H9 (cell line): ENCODE data around the gene MESD. TPM values are rescaled to one million over a fixed set of nuclear protein-coding genes. Genes with fewer than 3 reads are reported as not detected.

Experiments used
- DNase-seq: peaks from one replicate; pipeline ENCODE4 v3.0.0-alpha.2; 2017
- H2AFZ ChIP-seq: one replicate; pipeline ENCODE4 v1.6.1; 2013; ENCODE audit warnings: mild to moderate bottlenecking, low read length, control low read depth, moderate library complexity
- H2AK5ac ChIP-seq: 2 replicates; pipeline ENCODE4 v1.6.1; 2013; ENCODE audit warnings: low read length, control low read depth, mixed read lengths; ENCODE audit not compliant: insufficient read length
- H2BK120ac ChIP-seq: one replicate; pipeline ENCODE4 v1.6.1; 2013; ENCODE audit warnings: low read depth, mild to moderate bottlenecking, low read length, control low read depth, inconsistent platforms; ENCODE audit not compliant: poor library complexity, severe bottlenecking
- H2BK12ac ChIP-seq: 2 replicates; pipeline ENCODE4 v1.6.1; 2013; ENCODE audit warnings: low read length, control low read depth, mixed read lengths, low read depth; ENCODE audit not compliant: insufficient read length
- H2BK15ac ChIP-seq: 2 replicates; pipeline ENCODE4 v1.6.1; 2013; ENCODE audit warnings: low read depth, low read length, control low read depth
- H2BK20ac ChIP-seq: one replicate; pipeline ENCODE4 v1.6.1; 2013; ENCODE audit warnings: low read depth, mild to moderate bottlenecking, low read length, control low read depth, inconsistent platforms; ENCODE audit not compliant: poor library complexity, severe bottlenecking
- H2BK5ac ChIP-seq: 2 replicates; pipeline ENCODE4 v1.6.1; 2013; ENCODE audit warnings: low read length, control low read depth, mixed read lengths; ENCODE audit not compliant: insufficient read length
- H3K14ac ChIP-seq: 2 replicates; pipeline ENCODE4 v1.6.1; 2013; ENCODE audit warnings: low read length, control low read depth; ENCODE audit not compliant: insufficient read depth
- H3K18ac ChIP-seq: 2 replicates; pipeline ENCODE4 v1.6.1; 2013; ENCODE audit warnings: low read depth, mild to moderate bottlenecking, mixed read lengths, low read length, control low read depth; ENCODE audit not compliant: insufficient read length
- H3K23ac ChIP-seq: 2 replicates; pipeline ENCODE4 v1.6.1; 2013; ENCODE audit warnings: low read length, control low read depth, mixed read lengths, low read depth; ENCODE audit not compliant: insufficient read length
- H3K23me2 ChIP-seq: 2 replicates; pipeline ENCODE4 v1.6.1; 2013; ENCODE audit warnings: low read depth, mild to moderate bottlenecking, mixed read lengths, low read length, control low read depth; ENCODE audit not compliant: insufficient read length, poor library complexity, severe bottlenecking
- H3K27ac ChIP-seq: 2 replicates; pipeline ENCODE4 v1.5.1; 2013; ENCODE audit warnings: low read length, control low read depth, mixed read lengths, low read depth; ENCODE audit not compliant: insufficient read length
- H3K27me3 ChIP-seq: 2 replicates; pipeline ENCODE4 v1.6.1; 2013; ENCODE audit warnings: low read length, control low read depth, inconsistent platforms; ENCODE audit not compliant: insufficient read depth
- H3K4ac ChIP-seq: 2 replicates; pipeline ENCODE4 v1.6.1; 2013; ENCODE audit warnings: low read depth, mild to moderate bottlenecking, control low read depth, inconsistent platforms, low read length, moderate library complexity
- H3K4me1 ChIP-seq: 2 replicates; pipeline ENCODE4 v1.6.1; 2013; ENCODE audit warnings: low read length, control low read depth, inconsistent platforms; ENCODE audit not compliant: insufficient read depth
- H3K4me2 ChIP-seq: 2 replicates; pipeline ENCODE4 v1.6.1; 2013; ENCODE audit warnings: low read length, control low read depth, mixed read lengths; ENCODE audit not compliant: insufficient read length, insufficient read depth
- H3K56ac ChIP-seq: 2 replicates; pipeline ENCODE4 v1.6.1; 2013; ENCODE audit warnings: low read depth, mild to moderate bottlenecking, mixed read lengths, low read length, control low read depth; ENCODE audit not compliant: insufficient read length
- H3K79me1 ChIP-seq: 2 replicates; pipeline ENCODE4 v1.6.1; 2013; ENCODE audit warnings: low read depth, mild to moderate bottlenecking, moderate library complexity, low read length, control low read depth, inconsistent platforms; ENCODE audit not compliant: insufficient read depth, poor library complexity, severe bottlenecking
- H3K79me2 ChIP-seq: 2 replicates; pipeline ENCODE4 v1.6.1; 2013; ENCODE audit warnings: low read length, control low read depth, inconsistent platforms; ENCODE audit not compliant: insufficient read depth
- H3K9ac ChIP-seq: 2 replicates; pipeline ENCODE4 v1.6.1; 2013; ENCODE audit warnings: low read length, control low read depth, mixed read lengths; ENCODE audit not compliant: insufficient read length; ENCODE audit errors: extremely low read depth
- H3K9me3 ChIP-seq: one replicate; pipeline ENCODE4 v1.6.1; 2013; ENCODE audit warnings: low read depth, low read length, inconsistent platforms; ENCODE audit not compliant: control insufficient read depth
- H3T11ph ChIP-seq: one replicate; pipeline ENCODE4 v1.6.1; 2013; ENCODE audit warnings: mild to moderate bottlenecking, low read length, control low read depth, inconsistent platforms
- H4K20me1 ChIP-seq: one replicate; pipeline ENCODE4 v1.6.1; 2013; ENCODE audit not compliant: control insufficient read depth, insufficient read length, insufficient read depth
- H4K5ac ChIP-seq: 2 replicates; pipeline ENCODE4 v1.6.1; 2013; ENCODE audit warnings: low read depth, mild to moderate bottlenecking, mixed read lengths, low read length, control low read depth; ENCODE audit not compliant: insufficient read length
- H4K8ac ChIP-seq: replicated peaks from 2 replicates; pipeline ENCODE4 v1.6.1; 2013; ENCODE audit warnings: low read length, control low read depth, mixed read lengths, low read depth; ENCODE audit not compliant: insufficient read length
- H4K91ac ChIP-seq: 2 replicates; pipeline ENCODE4 v1.6.1; 2013; ENCODE audit warnings: low read depth, mild to moderate bottlenecking, moderate library complexity, mixed read lengths, low read length, control low read depth; ENCODE audit not compliant: insufficient read length
- H3K27ac Mint-ChIP-seq, 3 experiments: 2 replicates in 2 of 3; 3 replicates in 1 of 3; pipeline ENCODE4 v1.8.0; 2020 to 2021; ENCODE audit warnings: mixed read lengths in 3 of 3, mild to moderate bottlenecking in 1 of 3, moderate library complexity in 1 of 3
- H3K27me3 Mint-ChIP-seq: 2 replicates; pipeline ENCODE4 v1.8.0; 2021; ENCODE audit warnings: low read depth, mild to moderate bottlenecking, moderate library complexity, mixed read lengths
- H3K36me3 Mint-ChIP-seq, 3 experiments: 2 replicates in 2 of 3; 3 replicates in 1 of 3; pipeline ENCODE4 v1.8.0; 2020 to 2021; ENCODE audit warnings: low read depth in 3 of 3, mixed read lengths in 3 of 3; ENCODE audit not compliant: insufficient read depth in 1 of 3
- H3K4me1 Mint-ChIP-seq, 2 experiments: 2 replicates each; pipeline ENCODE4 v1.8.0; 2020; ENCODE audit warnings: mixed read lengths in 2 of 2
- H3K4me3 Mint-ChIP-seq, 2 experiments: 2 replicates in 1 of 2; 3 replicates in 1 of 2; pipeline ENCODE4 v1.8.0; 2020 to 2021; ENCODE audit warnings: mild to moderate bottlenecking in 2 of 2, mixed read lengths in 2 of 2, moderate library complexity in 1 of 2
- H3K9me3 Mint-ChIP-seq, 2 experiments: 2 replicates in 1 of 2; 3 replicates in 1 of 2; pipeline ENCODE4 v1.8.0; 2020; ENCODE audit warnings: mild to moderate bottlenecking in 2 of 2, mixed read lengths in 2 of 2, moderate library complexity in 1 of 2
- WGBS: extraction: QIAGEN DNeasy Blood & Tissue Kit; methylation state at CpG from one replicate; pipeline ENCODE4 v1.1.7; 2013; ENCODE audit warnings: missing lambda C conversion rate, low lambda C conversion rate, mixed read lengths; ENCODE audit not compliant: insufficient read length; ENCODE audit errors: extremely low coverage; 5-methylcytosine and 5-hydroxymethylcytosine counted together
- total RNA-seq: library from RNA; stranded (reverse); gene quantifications from 2 replicates; pipeline ENCODE4 v1.2.1, GENCODE V29; 2021
- TF ChIP-seq, protein P1 (sequence below): fragments of 200-600 bp; sonication (generic); conservative IDR thresholded peaks from 3 replicates; pipeline ENCODE4 v1.8.0; 2021; ENCODE audit warnings: antibody characterized with exemption, mild to moderate bottlenecking

The MESD gene
- total RNA-seq, 1 experiment from 2014 or later, result 29.1 TPM

DNA sequence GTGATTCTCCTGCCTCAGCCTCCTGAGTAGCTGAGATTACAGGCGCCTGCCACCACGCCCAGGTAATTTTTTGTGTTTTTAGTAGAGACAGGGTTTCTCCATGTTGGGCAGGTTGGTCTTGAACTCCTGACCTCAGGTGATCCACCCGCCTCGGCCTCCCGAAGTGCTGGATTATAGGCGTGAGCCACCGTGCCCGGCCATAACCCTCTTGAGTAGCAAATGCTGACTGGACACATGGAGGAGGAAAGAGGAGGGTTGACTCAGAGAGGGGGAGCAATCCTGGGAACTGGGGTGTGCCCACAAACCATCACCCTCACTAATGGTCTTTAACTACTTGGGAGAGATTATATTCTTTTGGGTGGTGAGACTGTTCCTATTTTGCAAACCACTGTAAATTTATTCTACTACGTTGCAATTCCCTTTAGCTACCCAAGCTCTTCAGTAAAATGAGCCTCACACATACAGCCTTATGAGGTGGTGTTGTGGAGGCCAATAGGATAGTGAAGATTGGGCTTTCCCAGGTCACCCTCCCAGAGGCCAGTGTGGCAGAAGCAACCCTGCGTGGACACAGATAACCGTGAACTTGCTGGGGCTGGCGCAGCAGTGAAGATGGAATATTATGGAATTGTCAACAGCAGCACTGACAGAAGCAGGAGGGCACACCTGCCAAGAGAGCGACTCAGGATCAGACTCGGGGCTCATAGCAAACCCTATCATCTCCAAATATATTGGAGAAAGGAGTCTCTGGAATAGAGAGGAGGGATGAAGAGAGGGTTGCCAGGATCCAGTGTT, 48.5 kb upstream of the MESD start:
- Histone ChIP-seq H2AK5ac (no peak overlapping the region), H3K27me3 (no peaks in the 10 kb centered on the region), H3K79me2 (no peaks in the 10 kb centered on the region), H2BK12ac (no peak overlapping the region), H2BK5ac (no peak overlapping the region), H3K79me1 (no peaks in the 10 kb centered on the region), H3T11ph (no peak overlapping the region), H4K91ac (no peak overlapping the region), H2BK120ac (no peak overlapping the region), H3K9me3 (no peaks in the 10 kb centered on the region), H3K23me2 (no peaks in the 10 kb centered on the region), H4K20me1 (no peaks in the 10 kb centered on the region), H3K18ac (no peak overlapping the region), H3K9ac (no peak overlapping the region), H3K4ac (no peak overlapping the region), H3K56ac (no peak overlapping the region), H3K4me2 (no peak overlapping the region), H2BK20ac (no peak overlapping the region), H2AFZ (no peak overlapping the region), H4K5ac (no peak overlapping the region), H3K4me1 (no peaks in the 10 kb centered on the region), H3K23ac (no peak overlapping the region), H3K27ac (no peak overlapping the region), H3K14ac (no peak overlapping the region), H4K8ac (no peak overlapping the region), H2BK15ac (no peak overlapping the region)
- DNase-seq, result no peak
- TF ChIP-seq, protein P1, sequence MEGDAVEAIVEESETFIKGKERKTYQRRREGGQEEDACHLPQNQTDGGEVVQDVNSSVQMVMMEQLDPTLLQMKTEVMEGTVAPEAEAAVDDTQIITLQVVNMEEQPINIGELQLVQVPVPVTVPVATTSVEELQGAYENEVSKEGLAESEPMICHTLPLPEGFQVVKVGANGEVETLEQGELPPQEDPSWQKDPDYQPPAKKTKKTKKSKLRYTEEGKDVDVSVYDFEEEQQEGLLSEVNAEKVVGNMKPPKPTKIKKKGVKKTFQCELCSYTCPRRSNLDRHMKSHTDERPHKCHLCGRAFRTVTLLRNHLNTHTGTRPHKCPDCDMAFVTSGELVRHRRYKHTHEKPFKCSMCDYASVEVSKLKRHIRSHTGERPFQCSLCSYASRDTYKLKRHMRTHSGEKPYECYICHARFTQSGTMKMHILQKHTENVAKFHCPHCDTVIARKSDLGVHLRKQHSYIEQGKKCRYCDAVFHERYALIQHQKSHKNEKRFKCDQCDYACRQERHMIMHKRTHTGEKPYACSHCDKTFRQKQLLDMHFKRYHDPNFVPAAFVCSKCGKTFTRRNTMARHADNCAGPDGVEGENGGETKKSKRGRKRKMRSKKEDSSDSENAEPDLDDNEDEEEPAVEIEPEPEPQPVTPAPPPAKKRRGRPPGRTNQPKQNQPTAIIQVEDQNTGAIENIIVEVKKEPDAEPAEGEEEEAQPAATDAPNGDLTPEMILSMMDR, result no peak
- WGBS, result no CpG with 5 or more reads among the region's 14 CpGs
- Mint-ChIP-seq H3K4me1 (no peaks in the 10 kb centered on the region), H3K27ac (no peak overlapping the region; a peak in 1 of 7 replicates), H3K27me3 (no peaks in the 10 kb centered on the region; the same call in 1 of the 2 replicates), H3K4me3 (no peak overlapping the region), H3K9me3 (no peaks in the 10 kb centered on the region), H3K36me3 (no peaks in the 10 kb centered on the region)
